Upper lobe of left lung (tissue), 6 donors: ENCODE measurements around the gene RPP38. TPM values are rescaled to one million over a fixed set of nuclear protein-coding genes. Genes with fewer than 3 reads are reported as not detected.

Source experiments
- ATAC-seq, 2 donors: fragments of 200-7000 bp; cut with Tn5 transposase; one replicate each; pipeline ENCODE4 v1.9.1; 2022; ENCODE audit warnings: mild to moderate bottlenecking in 2 of 2, moderate library complexity in 2 of 2; ENCODE audit not compliant: low FRiP score in 2 of 2
- DNase-seq, 2 donors: peaks; one replicate each; pipeline ENCODE4 v3.0.0-alpha.2; 2019 to 2020
- H3K27ac ChIP-seq, 4 donors: fragments of 200-600 bp; sonication (generic); one replicate each; pipeline ENCODE4 v1.5.1; 2016 to 2019
- H3K27me3 ChIP-seq, 4 donors: fragments of 200-600 bp; sonication (generic); one replicate each; pipeline ENCODE4 v1.5.1; 2017 to 2019
- H3K36me3 ChIP-seq, 4 donors: fragments of 200-600 bp; sonication (generic); one replicate each; pipeline ENCODE4 v1.5.1; 2016 to 2019
- H3K4me1 ChIP-seq, 4 donors: fragments of 200-600 bp; sonication (generic); one replicate each; pipeline ENCODE4 v1.5.1; 2018 to 2019
- H3K4me3 ChIP-seq, 4 donors: fragments of 200-600 bp; sonication (generic); one replicate each; pipeline ENCODE4 v1.5.1; 2017 to 2019; ENCODE audit warnings: mild to moderate bottlenecking in 2 of 4, moderate library complexity in 1 of 4
- H3K9me3 ChIP-seq, 4 donors: fragments of 200-600 bp; sonication (generic); one replicate each; pipeline ENCODE4 v1.5.1; 2018 to 2019
- EP300 ChIP-seq, 4 donors: sonication (generic); formaldehyde crosslinking; IDR thresholded peaks; one replicate each; pipeline ENCODE4 v1.5.1; 2017; ENCODE audit warnings: antibody characterized with exemption in 4 of 4, control low read depth in 2 of 4
- POLR2A ChIP-seq, 4 donors: fragments of 450-650 bp; IDR thresholded peaks; one replicate each; pipeline ENCODE4 v1.5.1; 2016 to 2017; ENCODE audit warnings: antibody characterized with exemption in 4 of 4, mild to moderate bottlenecking in 2 of 4
- POLR2AphosphoS5 ChIP-seq, 2 donors: sonication (generic); formaldehyde crosslinking; IDR thresholded peaks; one replicate each; pipeline ENCODE4 v1.5.1; 2017; ENCODE audit warnings: antibody characterized with exemption in 2 of 2
- WGBS, 2 donors: methylation state at CpG; one replicate each; pipeline ENCODE4 v1.1.5; 2017 to 2018; 5-methylcytosine and 5-hydroxymethylcytosine counted together
- total RNA-seq, 6 donors: library from RNA; depleted of rRNA in 4 of 6; stranded (reverse); fragments of >200 nt in 4 of 6; gene quantifications; one replicate each; pipeline versions ENCODE4 v1.1.0 to v1.2.1, GENCODE V29; 2016 to 2021
- TF ChIP-seq, protein P1 (sequence below), 6 experiments: fragments of 450-650 bp in 4 of 6; fragments of 200-600 bp in 2 of 6; sonication (generic) in 2 of 6; IDR thresholded peaks; one replicate each; pipeline ENCODE4 v1.5.1; 2016 to 2019; ENCODE audit warnings: antibody characterized with exemption in 6 of 6
- donor health status: DM: no; HTN: no; CAD: no; lungs with moderate emphysema.
- donor health status: DM: no; HTN: yes; CAD: no; lungs with severe emphysema.

RPP38 gene
- total RNA-seq, 6 donors from 2014 or later = 6.4 to 27.2 (median 13.6) TPM

DNA sequence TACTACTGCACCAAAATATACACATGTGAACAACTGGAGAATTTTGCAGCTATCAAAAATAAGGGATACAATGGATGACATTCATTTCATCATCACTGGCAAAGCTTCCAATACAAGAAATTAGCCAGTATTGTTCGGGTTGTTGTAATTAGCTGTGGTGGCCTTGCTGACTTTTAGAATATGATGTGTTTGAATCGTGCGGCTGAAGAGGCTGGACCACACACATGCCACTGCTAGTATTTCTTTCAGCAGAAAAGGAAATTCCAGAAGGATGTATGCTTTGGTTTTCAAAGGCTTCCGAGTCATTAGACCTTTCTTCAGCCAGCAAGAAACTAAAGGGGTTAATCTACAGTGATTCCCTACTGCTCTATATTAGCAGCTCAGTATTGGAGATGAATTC lies 16.6 kb downstream of the RPP38 start:
- H3K9me3 ChIP-seq = no peaks in the 10 kb centered on the region
- peaks cover 3 to 61% (median 9%) of the 10 kb centered on the region in 4 donors for H3K36me3 ChIP-seq
- no peaks in the 10 kb centered on the region for H3K27me3 ChIP-seq
- ATAC-seq (no peak), DNase-seq (no peak)
- H3K4me3 ChIP-seq = no peak overlapping the region
- no peak overlapping the region for H3K27ac ChIP-seq
- H3K4me1 ChIP-seq = no peaks in the 10 kb centered on the region
- no peak for TF ChIP-seq POLR2A (IDR thresholded peaks at IDR 0.05)
- TF ChIP-seq, protein P1, sequence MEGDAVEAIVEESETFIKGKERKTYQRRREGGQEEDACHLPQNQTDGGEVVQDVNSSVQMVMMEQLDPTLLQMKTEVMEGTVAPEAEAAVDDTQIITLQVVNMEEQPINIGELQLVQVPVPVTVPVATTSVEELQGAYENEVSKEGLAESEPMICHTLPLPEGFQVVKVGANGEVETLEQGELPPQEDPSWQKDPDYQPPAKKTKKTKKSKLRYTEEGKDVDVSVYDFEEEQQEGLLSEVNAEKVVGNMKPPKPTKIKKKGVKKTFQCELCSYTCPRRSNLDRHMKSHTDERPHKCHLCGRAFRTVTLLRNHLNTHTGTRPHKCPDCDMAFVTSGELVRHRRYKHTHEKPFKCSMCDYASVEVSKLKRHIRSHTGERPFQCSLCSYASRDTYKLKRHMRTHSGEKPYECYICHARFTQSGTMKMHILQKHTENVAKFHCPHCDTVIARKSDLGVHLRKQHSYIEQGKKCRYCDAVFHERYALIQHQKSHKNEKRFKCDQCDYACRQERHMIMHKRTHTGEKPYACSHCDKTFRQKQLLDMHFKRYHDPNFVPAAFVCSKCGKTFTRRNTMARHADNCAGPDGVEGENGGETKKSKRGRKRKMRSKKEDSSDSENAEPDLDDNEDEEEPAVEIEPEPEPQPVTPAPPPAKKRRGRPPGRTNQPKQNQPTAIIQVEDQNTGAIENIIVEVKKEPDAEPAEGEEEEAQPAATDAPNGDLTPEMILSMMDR (IDR thresholded peaks at IDR 0.05) = no peak
- no peak for TF ChIP-seq POLR2AphosphoS5 (IDR thresholded peaks at IDR 0.05)
- no peak for TF ChIP-seq EP300 (IDR thresholded peaks at IDR 0.05)
- WGBS, 2 donors = 83 to 92% methylated on average over 4 of the region's 4 CpGs

DNA sequence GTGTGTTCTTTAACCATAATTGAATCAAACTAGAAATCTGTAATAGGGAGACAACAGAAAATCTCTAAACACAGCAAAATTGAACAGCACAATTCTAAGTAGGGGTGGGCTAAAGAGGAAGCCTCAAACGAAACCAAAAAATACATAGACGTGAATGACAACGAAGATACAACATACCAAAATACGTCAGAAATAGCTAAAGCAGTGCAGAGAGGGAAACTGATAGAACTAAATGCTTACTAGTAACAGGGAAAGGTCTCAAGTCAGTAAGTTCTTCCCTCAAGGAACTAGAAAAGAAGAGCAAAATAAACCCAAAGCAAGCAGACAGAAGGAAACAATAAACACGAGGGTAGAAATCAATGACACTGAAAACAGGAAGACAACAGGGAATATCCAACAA lies 19.1 kb downstream of the RPP38 start:
- no peaks in the 10 kb centered on the region for H3K27me3 ChIP-seq
- WGBS, 2 donors = 94 to 95% methylated on average over 5 of the region's 5 CpGs
- peaks cover 3 to 59% (median 13%) of the 10 kb centered on the region in 4 donors for H3K36me3 ChIP-seq

DNA sequence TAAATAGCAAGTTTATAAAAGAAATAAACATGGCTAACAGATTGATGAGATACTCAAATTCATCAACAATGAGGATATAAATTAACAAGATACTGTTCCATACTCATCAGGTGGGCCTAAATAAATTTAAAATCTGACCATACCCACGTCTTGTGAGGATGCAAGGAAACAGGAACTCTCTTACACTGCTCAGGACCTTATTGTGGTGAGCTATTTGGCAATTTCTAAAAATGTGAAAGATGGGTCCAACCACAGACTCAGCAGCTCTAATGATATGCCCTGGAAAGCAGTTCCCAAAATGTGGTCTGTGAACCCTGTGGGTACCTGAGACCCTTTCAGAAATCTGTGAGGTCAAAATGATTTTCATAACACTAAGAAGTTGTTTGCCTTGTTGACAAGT lies 21.5 kb downstream of the RPP38 start:
- Histone ChIP-seq H3K4me1 (no peaks in the 10 kb centered on the region), H3K27ac (no peak overlapping the region), H3K4me3 (no peak overlapping the region), H3K36me3 (peaks cover 3 to 46% (median 10%) of the 10 kb centered on the region in 4 donors), H3K27me3 (no peaks in the 10 kb centered on the region), H3K9me3 (no peaks in the 10 kb centered on the region)
- DNase-seq (no peak), ATAC-seq (no peak)
- no peak for TF ChIP-seq EP300 (IDR thresholded peaks at IDR 0.05)
- TF ChIP-seq POLR2A (IDR thresholded peaks at IDR 0.05) = no peak
- TF ChIP-seq, protein P1 (IDR thresholded peaks at IDR 0.05) = no peak
- TF ChIP-seq POLR2AphosphoS5 (IDR thresholded peaks at IDR 0.05) = no peak
- WGBS, 2 donors = 71 to 77% methylated on average over 1 of the region's 1 CpG

More for the DNA sequence above, 19.1 kb downstream of the RPP38 start:
- Histone ChIP-seq H3K9me3 (no peaks in the 10 kb centered on the region), H3K4me3 (no peak overlapping the region), H3K27ac (no peak overlapping the region), H3K4me1 (no peaks in the 10 kb centered on the region)
- no peak for DNase-seq
- ATAC-seq = no peak
- TF ChIP-seq EP300 (IDR thresholded peaks at IDR 0.05) (no peak), POLR2AphosphoS5 (IDR thresholded peaks at IDR 0.05) (no peak), POLR2A (IDR thresholded peaks at IDR 0.05) (no peak)
- TF ChIP-seq, protein P1 (IDR thresholded peaks at IDR 0.05) = no peak

DNA sequence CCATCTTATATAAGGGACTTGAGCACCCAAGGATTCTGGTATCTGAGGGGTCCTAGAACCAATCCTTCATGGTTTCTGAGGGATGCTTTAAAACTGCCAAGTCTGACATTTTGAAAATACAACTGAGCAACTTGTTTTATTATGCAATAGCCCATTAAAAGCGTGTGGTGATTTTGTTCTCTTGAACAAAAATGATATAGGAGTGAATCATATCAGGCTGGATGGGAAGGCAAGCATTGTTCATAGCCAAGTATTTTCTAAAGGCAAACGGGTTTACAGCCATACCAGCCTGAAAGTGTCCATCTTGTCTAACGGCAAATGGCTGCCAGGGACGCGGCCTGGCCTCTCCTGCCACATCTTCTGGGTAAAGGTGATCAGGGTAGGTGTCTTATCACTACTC lies 23.4 kb downstream of the RPP38 start:
- WGBS, 2 donors = 93 to 98% methylated on average over 5 of the region's 5 CpGs
- H3K36me3 ChIP-seq = peaks cover 3 to 43% (median 10%) of the 10 kb centered on the region in 4 donors

DNA sequence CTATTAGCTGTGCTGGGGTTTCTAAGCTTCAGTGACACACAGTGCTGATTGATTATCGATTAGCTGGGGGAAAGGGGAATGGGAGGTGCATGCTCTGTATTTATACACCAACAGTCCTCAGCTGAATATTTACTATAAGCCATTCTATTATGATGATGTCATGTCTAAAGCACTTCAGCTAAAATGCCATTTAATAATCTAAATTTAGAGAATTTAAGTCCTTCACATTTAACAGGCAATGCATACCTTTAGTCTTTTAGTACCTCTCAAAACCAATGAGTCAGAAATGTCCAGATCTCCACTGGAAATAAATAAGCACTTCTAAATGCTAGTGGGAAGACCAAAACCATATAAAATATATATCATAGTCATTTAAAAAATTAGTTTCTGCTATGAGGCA lies 24.6 kb downstream of the RPP38 start:
- H3K4me1 ChIP-seq = no peaks in the 10 kb centered on the region
- no peaks in the 10 kb centered on the region for H3K27me3 ChIP-seq
- no peaks in the 10 kb centered on the region for H3K9me3 ChIP-seq
- H3K4me3 ChIP-seq = no peak overlapping the region
- TF ChIP-seq POLR2A (IDR thresholded peaks at IDR 0.05) = no peak
- no peak for TF ChIP-seq POLR2AphosphoS5 (IDR thresholded peaks at IDR 0.05)
- TF ChIP-seq EP300 (IDR thresholded peaks at IDR 0.05) = no peak
- TF ChIP-seq, protein P1 (IDR thresholded peaks at IDR 0.05) = no peak
- no peak overlapping the region for H3K27ac ChIP-seq
- WGBS, 2 donors = 95 to 100% methylated on average over 1 of the region's 1 CpG
- ATAC-seq (no peak), DNase-seq (no peak)
- H3K36me3 ChIP-seq = peaks cover 3 to 52% (median 11%) of the 10 kb centered on the region in 4 donors

More for the DNA sequence above, 23.4 kb downstream of the RPP38 start:
- no peak for DNase-seq
- no peaks in the 10 kb centered on the region for H3K4me1 ChIP-seq
- H3K4me3 ChIP-seq = no peak overlapping the region
- no peak for ATAC-seq
- H3K27me3 ChIP-seq = no peaks in the 10 kb centered on the region
- no peak overlapping the region for H3K27ac ChIP-seq
- no peaks in the 10 kb centered on the region for H3K9me3 ChIP-seq
- no peak for TF ChIP-seq POLR2A (IDR thresholded peaks at IDR 0.05)
- TF ChIP-seq, protein P1 (IDR thresholded peaks at IDR 0.05) = no peak
- no peak for TF ChIP-seq EP300 (IDR thresholded peaks at IDR 0.05)
- TF ChIP-seq POLR2AphosphoS5 (IDR thresholded peaks at IDR 0.05) = no peak
